Measurements from ENCODE around the gene PCDH18. TPM values are rescaled to one million over a fixed set of nuclear protein-coding genes. Genes with fewer than 3 reads are reported as not detected.
"Not testable (repeated sequence)": the region's sequence is repeated elsewhere in the genome, so short reads cannot be mapped to it uniquely, and the experiment has no call there.

The PCDH18 gene
- total and polyA plus RNA-seq, 2 of the 4 experiments (the other 2 are of a cell fraction), result 41.3 to 119 TPM

DNA sequence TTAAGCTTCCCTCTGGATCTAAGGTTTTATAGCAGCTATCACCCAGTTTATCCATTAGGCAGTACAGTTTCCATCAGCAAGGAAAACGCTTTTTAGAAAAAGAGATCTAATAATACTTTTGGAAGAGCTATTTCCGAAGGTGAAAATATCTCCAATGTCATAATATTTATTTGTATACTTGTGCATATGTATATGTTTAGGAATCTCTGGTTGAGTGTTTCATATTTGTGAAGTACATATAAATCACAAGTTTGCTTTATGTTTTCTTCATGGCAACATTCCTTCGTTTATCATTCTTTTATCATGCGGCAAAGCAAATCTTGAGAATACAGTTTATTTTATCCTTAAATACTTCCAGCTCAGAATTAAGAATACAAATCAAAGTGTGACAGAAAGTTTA, 6.2 kb upstream of the PCDH18 start:
- Histone ChIP-seq H3K4me3 (ENCODE audit: insufficient read depth, low read depth, low read length) (no peak overlapping the region), H4K20me1 (ENCODE audit: insufficient read depth, low read length) (no peaks in the 10 kb centered on the region), H3K4me2 (ENCODE audit: low read depth, low read length) (no peak overlapping the region), H3K14ac (replicated peaks; ENCODE audit: low read depth, low read length) (no peak overlapping the region), H2BK5ac (ENCODE audit: low read depth, low read length, poor library complexity, severe bottlenecking) (no peak overlapping the region), H3K4me1 (ENCODE audit: control insufficient read depth, insufficient read depth, low read length) (peaks cover 2% of the 10 kb centered on the region; the same call in 1 of the 2 replicates), H3K56ac (ENCODE audit: extremely low read depth, insufficient read depth, low read length) (no peak overlapping the region), H4K5ac (ENCODE audit: low read depth, low read length) (no peak overlapping the region), H4K91ac (ENCODE audit: insufficient read depth, low read depth, low read length) (no peak overlapping the region), H2BK15ac (ENCODE audit: low read depth, low read length) (no peak overlapping the region), H2AK5ac (ENCODE audit: low read depth, low read length) (no peak overlapping the region), H2BK20ac (ENCODE audit: low read depth, low read length) (no peak overlapping the region), H3K36me3 (ENCODE audit: control insufficient read depth, insufficient read depth, low read length) (no peaks in the 10 kb centered on the region), H3K9me3 (ENCODE audit: control insufficient read depth, insufficient read depth, low read length) (no peaks in the 10 kb centered on the region), H3K18ac (ENCODE audit: low read depth, low read length) (no peak overlapping the region), H2BK120ac (ENCODE audit: low read depth, low read length) (no peak overlapping the region), H3K27ac (ENCODE audit: insufficient read depth, low read length) (no peak overlapping the region; the same call in 1 of the 2 replicates), H3K23ac (ENCODE audit: low read depth, low read length) (no peak overlapping the region), H2AK9ac (replicated peaks; ENCODE audit: low read depth, low read length, poor library complexity) (no peak overlapping the region), H4K8ac (ENCODE audit: low read depth in 2 of 2, low read length in 2 of 2) (no peak overlapping the region), H3K9ac (ENCODE audit: low read depth, low read length) (no peak overlapping the region), H3K9me1 (ENCODE audit: insufficient read depth, low read length) (no peaks in the 10 kb centered on the region; the same call in 1 of the 2 replicates), H3K79me1 (ENCODE audit: low read depth in 1 of 2, low read length in 2 of 2) (no peaks in the 10 kb centered on the region), H3K4ac (ENCODE audit: low read depth, low read length) (no peak overlapping the region), H3K27me3 (ENCODE audit: control insufficient read depth, insufficient read depth, low read length) (no peaks in the 10 kb centered on the region), H2AFZ (replicated peaks; ENCODE audit: low read length, poor library complexity) (no peak overlapping the region)
- intact Hi-C loops (cut with micrococcal nuclease) (no loop called here), dilution Hi-C loops (cut with HindIII; ENCODE audit: low sequenced_read_pairs, unreplicated experiment) (no loop called here), in situ Hi-C loops (cut with MboI; ENCODE audit: low sequenced_read_pairs) (loop anchor here (10.0 to 25.0 kb wide), 3 partner anchors 116 to 1149 kb away; no protein-coding TSS in a partner anchor)
- ATAC-seq (ENCODE audit: low read depth), result no peak
- CTCF ChIA-PET, result no interaction called here
- no TSS peak for BruUV-seq (replicated peaks)
- POLR2A ChIA-PET (ENCODE audit: unreplicated experiment), result interaction anchor here (0.7 kb wide), 1 partner anchor 804 kb away, joined by 3 read pairs; no protein-coding TSS in a partner anchor
- no peak for TF ChIP-seq RFX5 (IDR thresholded peaks at IDR 0.05; ENCODE audit: low read depth, low read length)
- DNase-seq, result no peak
- WGBS, 2 experiments (ENCODE audit: extremely low coverage in 2 of 2, insufficient read length in 1 of 2), result no CpG with 5 or more reads among the region's 4 CpGs

DNA sequence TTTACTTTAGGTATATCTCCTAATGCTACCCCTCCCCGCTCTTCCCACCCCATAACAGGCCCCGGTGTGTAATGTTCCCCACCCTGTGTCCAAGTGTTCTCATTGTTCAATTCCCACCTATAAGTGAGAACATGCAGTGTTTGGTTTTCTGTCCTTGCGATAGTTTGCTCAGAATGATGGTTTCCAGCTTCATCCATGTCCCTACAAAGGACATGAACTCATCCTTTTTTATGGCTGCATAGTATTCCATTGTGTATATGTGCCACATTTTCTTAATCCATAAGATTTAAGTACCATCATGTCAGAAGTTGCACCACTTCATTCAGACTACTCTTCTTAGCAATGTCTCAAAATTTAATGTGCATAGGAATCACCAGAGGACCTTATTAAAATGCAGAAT, 5.5 kb upstream of the PCDH18 start:
- DNase-seq; H3K36me3 ChIP-seq (ENCODE audit: control insufficient read depth, insufficient read depth, low read length); H2AK5ac ChIP-seq (ENCODE audit: low read depth, low read length); H2BK120ac ChIP-seq (ENCODE audit: low read depth, low read length); H3K79me1 ChIP-seq (ENCODE audit: low read depth in 1 of 2, low read length in 2 of 2); H3K18ac ChIP-seq (ENCODE audit: low read depth, low read length); H3K27me3 ChIP-seq (ENCODE audit: control insufficient read depth, insufficient read depth, low read length); CTCF ChIA-PET; H2BK20ac ChIP-seq (ENCODE audit: low read depth, low read length); intact Hi-C loops (cut with micrococcal nuclease); H3K9me3 ChIP-seq (ENCODE audit: control insufficient read depth, insufficient read depth, low read length); H3K9ac ChIP-seq (ENCODE audit: low read depth, low read length); H4K8ac ChIP-seq (ENCODE audit: low read depth in 2 of 2, low read length in 2 of 2); H3K4ac ChIP-seq (ENCODE audit: low read depth, low read length); ATAC-seq (ENCODE audit: low read depth); H4K91ac ChIP-seq (ENCODE audit: insufficient read depth, low read depth, low read length); H3K9me1 ChIP-seq (ENCODE audit: insufficient read depth, low read length); H3K4me3 ChIP-seq (ENCODE audit: insufficient read depth, low read depth, low read length); H3K14ac ChIP-seq (replicated peaks; ENCODE audit: low read depth, low read length); H3K27ac ChIP-seq (ENCODE audit: insufficient read depth, low read length); H2AFZ ChIP-seq (replicated peaks; ENCODE audit: low read length, poor library complexity); H3K4me2 ChIP-seq (ENCODE audit: low read depth, low read length); H2AK9ac ChIP-seq (replicated peaks; ENCODE audit: low read depth, low read length, poor library complexity); dilution Hi-C loops (cut with HindIII; ENCODE audit: low sequenced_read_pairs, unreplicated experiment); H3K23ac ChIP-seq (ENCODE audit: low read depth, low read length); POLR2A ChIA-PET (ENCODE audit: unreplicated experiment); H4K5ac ChIP-seq (ENCODE audit: low read depth, low read length); BruUV-seq (replicated peaks); H3K4me1 ChIP-seq (ENCODE audit: control insufficient read depth, insufficient read depth, low read length); H3K56ac ChIP-seq (ENCODE audit: extremely low read depth, insufficient read depth, low read length); H4K20me1 ChIP-seq (ENCODE audit: insufficient read depth, low read length); H2BK5ac ChIP-seq (ENCODE audit: low read depth, low read length, poor library complexity, severe bottlenecking); H2BK15ac ChIP-seq (ENCODE audit: low read depth, low read length): not testable (repeated sequence)
- whole genome bisulfite sequencing, 2 experiments (ENCODE audit: extremely low coverage in 2 of 2, insufficient read length in 1 of 2), result no CpG with 5 or more reads among the region's 3 CpGs
- in situ Hi-C loops (cut with MboI; ENCODE audit: low sequenced_read_pairs), result loop anchor here (10.0 to 25.0 kb wide), 3 partner anchors 117 to 1149 kb away; no protein-coding TSS in a partner anchor
